ENCODE data around the gene SLC9A5. TPM values are rescaled to one million over a fixed set of nuclear protein-coding genes. Genes with fewer than 3 reads are reported as not detected.

SLC9A5 gene
- total and polyA plus RNA-seq, 7 experiments from 2014 or later = 0.11 to 3.7 (median 1.7) TPM

- intact Hi-C loops (cut with micrococcal nuclease) = no loop called here
- DNase-seq = no peak
- Histone ChIP-seq H3K9me3 (ENCODE audit: control insufficient read depth in 2 of 3, low read length in 3 of 3) (no peaks in the 10 kb centered on the region), H3K27me3 (ENCODE audit: control insufficient read depth in 2 of 2, insufficient read depth in 2 of 2, low read length in 2 of 2) (no peaks in the 10 kb centered on the region), H3K4me1 (ENCODE audit: control insufficient read depth in 2 of 2, insufficient read depth in 2 of 2, low read length in 2 of 2) (no peaks in the 10 kb centered on the region), H3K27ac (ENCODE audit: low read depth, low read length) (no peak overlapping the region), H3K36me3 (ENCODE audit: control insufficient read depth in 2 of 3, insufficient read depth in 3 of 3, low read length in 3 of 3) (no peaks in the 10 kb centered on the region), H3K4me3 (ENCODE audit: low read length) (no peak overlapping the region)
- Mint-ChIP-seq H3K9me3 (no peaks in the 10 kb centered on the region), H3K36me3 (no peaks in the 10 kb centered on the region), H3K4me1 (no peaks in the 10 kb centered on the region), H3K27me3 (peaks cover 0 to 5% (median 4%) of the 10 kb centered on the region in 5 donors), H3K27ac (peak overlapping the region in 1 of 9 donors; percentile 30), H3K4me3 (no peak overlapping the region)
- ChIA-PET CTCF (interaction anchor here (0.9 kb wide), 1 partner anchor 164 kb away, joined by 4 read pairs; no protein-coding TSS in a partner anchor), POLR2A (no interaction called here)
- no peak for ATAC-seq
These were observed 53.3 kb downstream of the SLC9A5 start for GRCh38 chr16:67302076-67302475.

- Mint-ChIP-seq H3K27me3 (peaks cover 0 to 5% (median 4%) of the 10 kb centered on the region in 5 donors), H3K4me3 (no peak overlapping the region), H3K9me3 (no peaks in the 10 kb centered on the region), H3K27ac (no peak overlapping the region), H3K36me3 (no peaks in the 10 kb centered on the region), H3K4me1 (no peaks in the 10 kb centered on the region)
- CTCF ChIA-PET = no interaction called here
- Histone ChIP-seq H3K27me3 (ENCODE audit: control insufficient read depth in 2 of 2, insufficient read depth in 2 of 2, low read length in 2 of 2) (no peaks in the 10 kb centered on the region), H3K4me1 (ENCODE audit: control insufficient read depth in 2 of 2, insufficient read depth in 2 of 2, low read length in 2 of 2) (no peaks in the 10 kb centered on the region), H3K36me3 (ENCODE audit: control insufficient read depth in 2 of 3, insufficient read depth in 3 of 3, low read length in 3 of 3) (no peaks in the 10 kb centered on the region), H3K4me3 (ENCODE audit: low read length) (no peak overlapping the region), H3K27ac (ENCODE audit: low read depth, low read length) (no peak overlapping the region), H3K9me3 (ENCODE audit: control insufficient read depth in 2 of 3, low read length in 3 of 3) (no peaks in the 10 kb centered on the region)
- intact Hi-C loops (cut with micrococcal nuclease) = no loop called here
- DNase-seq (no peak), ATAC-seq (no peak)
- POLR2A ChIA-PET = no interaction called here
These were observed 54.2 kb downstream of the SLC9A5 start for GRCh38 chr16:67302970-67303369.

GRCh38 chr16:67304020-67304419 is 55.2 kb downstream of the SLC9A5 start:
- no peak overlapping the region for H3K27ac ChIP-seq (ENCODE audit: low read depth, low read length)
- DNase-seq = no peak
- H3K36me3 Mint-ChIP-seq = no peaks in the 10 kb centered on the region
- ChIA-PET POLR2A (no interaction called here), CTCF (no interaction called here)
- no peaks in the 10 kb centered on the region for H3K9me3 Mint-ChIP-seq
- no peak overlapping the region for H3K4me3 ChIP-seq (ENCODE audit: low read length)
- no peaks in the 10 kb centered on the region for H3K36me3 ChIP-seq (ENCODE audit: control insufficient read depth in 2 of 3, insufficient read depth in 3 of 3, low read length in 3 of 3)
- H3K27ac Mint-ChIP-seq = peak overlapping the region in 1 of 9 donors; percentile 1
- H3K4me1 Mint-ChIP-seq = peaks cover 0 to 4% (median 0%) of the 10 kb centered on the region in 7 donors
- no peaks in the 10 kb centered on the region for H3K9me3 ChIP-seq (ENCODE audit: control insufficient read depth in 2 of 3, low read length in 3 of 3)
- intact Hi-C loops (cut with micrococcal nuclease) = no loop called here
- peaks cover 0 to 12% (median 4%) of the 10 kb centered on the region in 5 donors for H3K27me3 Mint-ChIP-seq
- no peak for ATAC-seq
- H3K4me1 ChIP-seq (ENCODE audit: control insufficient read depth in 2 of 2, insufficient read depth in 2 of 2, low read length in 2 of 2) = no peaks in the 10 kb centered on the region
- no peak overlapping the region for H3K4me3 Mint-ChIP-seq
- H3K27me3 ChIP-seq (ENCODE audit: control insufficient read depth in 2 of 2, insufficient read depth in 2 of 2, low read length in 2 of 2) = no peaks in the 10 kb centered on the region

- Histone ChIP-seq H3K9me3 (ENCODE audit: control insufficient read depth in 2 of 3, low read length in 3 of 3) (no peaks in the 10 kb centered on the region), H3K36me3 (ENCODE audit: control insufficient read depth in 2 of 3, insufficient read depth in 3 of 3, low read length in 3 of 3) (no peaks in the 10 kb centered on the region), H3K4me3 (ENCODE audit: low read length) (no peak overlapping the region), H3K27me3 (ENCODE audit: control insufficient read depth in 2 of 2, insufficient read depth in 2 of 2, low read length in 2 of 2) (no peaks in the 10 kb centered on the region), H3K27ac (ENCODE audit: low read depth, low read length) (no peak overlapping the region), H3K4me1 (ENCODE audit: control insufficient read depth in 2 of 2, insufficient read depth in 2 of 2, low read length in 2 of 2) (no peaks in the 10 kb centered on the region)
- no peak overlapping the region for H3K27ac Mint-ChIP-seq
- ChIA-PET POLR2A (no interaction called here), CTCF (no interaction called here)
- intact Hi-C loops (cut with micrococcal nuclease) = no loop called here
- ATAC-seq (no peak), DNase-seq (no peak)
- H3K4me3 Mint-ChIP-seq = no peak overlapping the region
- H3K36me3 Mint-ChIP-seq = no peaks in the 10 kb centered on the region
- peaks cover 0 to 6% (median 0%) of the 10 kb centered on the region in 7 donors for H3K4me1 Mint-ChIP-seq
- peaks cover 0 to 12% (median 4%) of the 10 kb centered on the region in 5 donors for H3K27me3 Mint-ChIP-seq
- no peaks in the 10 kb centered on the region for H3K9me3 Mint-ChIP-seq
These were observed 56.7 kb downstream of the SLC9A5 start for GRCh38 chr16:67305216-67306071.

GRCh38 chr16:67310561-67310960 is 61.8 kb downstream of the SLC9A5 start:
- ATAC-seq (no peak), DNase-seq (no peak)
- intact Hi-C loops (cut with micrococcal nuclease) = no loop called here
- H3K27me3 ChIP-seq (ENCODE audit: control insufficient read depth in 2 of 2, insufficient read depth in 2 of 2, low read length in 2 of 2) = no peaks in the 10 kb centered on the region
- peaks cover 0 to 2% (median 0%) of the 10 kb centered on the region in 5 donors for H3K36me3 Mint-ChIP-seq
- POLR2A ChIA-PET = interaction anchor here (0.6 kb wide), 1 partner anchor 1095 kb away, joined by 3 read pairs; no protein-coding TSS in a partner anchor
- no peaks in the 10 kb centered on the region for H3K9me3 ChIP-seq (ENCODE audit: control insufficient read depth in 2 of 3, low read length in 3 of 3)
- H3K4me3 Mint-ChIP-seq = no peak overlapping the region
- H3K27ac Mint-ChIP-seq = peak overlapping the region in 2 of 9 donors; percentile 1 to 38
- H3K27ac ChIP-seq (ENCODE audit: low read depth, low read length) = no peak overlapping the region
- H3K9me3 Mint-ChIP-seq = no peaks in the 10 kb centered on the region
- H3K36me3 ChIP-seq (ENCODE audit: control insufficient read depth in 2 of 3, insufficient read depth in 3 of 3, low read length in 3 of 3) = no peaks in the 10 kb centered on the region
- CTCF ChIA-PET = no interaction called here
- no peak overlapping the region for H3K4me3 ChIP-seq (ENCODE audit: low read length)
- H3K27me3 Mint-ChIP-seq = peaks cover 0 to 12% (median 0%) of the 10 kb centered on the region in 5 donors
- H3K4me1 ChIP-seq (ENCODE audit: control insufficient read depth in 2 of 2, insufficient read depth in 2 of 2, low read length in 2 of 2) = no peaks in the 10 kb centered on the region
- peaks cover 0 to 29% (median 4%) of the 10 kb centered on the region in 7 donors for H3K4me1 Mint-ChIP-seq

GRCh38 chr16:67311607-67312488 is 63.1 kb downstream of the SLC9A5 start:
- Histone ChIP-seq H3K36me3 (ENCODE audit: control insufficient read depth in 2 of 3, insufficient read depth in 3 of 3, low read length in 3 of 3) (no peaks in the 10 kb centered on the region), H3K4me3 (ENCODE audit: low read length) (no peak overlapping the region), H3K27ac (ENCODE audit: low read depth, low read length) (no peak overlapping the region), H3K4me1 (ENCODE audit: control insufficient read depth in 2 of 2, insufficient read depth in 2 of 2, low read length in 2 of 2) (no peaks in the 10 kb centered on the region), H3K9me3 (ENCODE audit: control insufficient read depth in 2 of 3, low read length in 3 of 3) (no peaks in the 10 kb centered on the region), H3K27me3 (ENCODE audit: control insufficient read depth in 2 of 2, insufficient read depth in 2 of 2, low read length in 2 of 2) (peaks cover 0 to 2% of the 10 kb centered on the region in 2 donors)
- H3K4me3 Mint-ChIP-seq = peak overlapping the region in 1 of 10 donors; percentile 20
- peaks cover 0 to 2% (median 0%) of the 10 kb centered on the region in 5 donors for H3K36me3 Mint-ChIP-seq
- ATAC-seq (peak; percentile 32), DNase-seq (peak in 1 of 9 donors; percentile 76)
- H3K27me3 Mint-ChIP-seq = peaks cover 0 to 8% (median 2%) of the 10 kb centered on the region in 5 donors
- CTCF ChIA-PET = interaction anchor here (1.0 kb wide), 1 partner anchor 21 kb away, joined by 3 read pairs; no protein-coding TSS in a partner anchor
- H3K27ac Mint-ChIP-seq = peak overlapping the region in 1 of 9 donors; percentile 83
- intact Hi-C loops (cut with micrococcal nuclease) = no loop called here
- H3K9me3 Mint-ChIP-seq = no peaks in the 10 kb centered on the region
- POLR2A ChIA-PET = no interaction called here
- peaks cover 0 to 29% (median 4%) of the 10 kb centered on the region in 7 donors for H3K4me1 Mint-ChIP-seq
